Measurements from ENCODE around the gene FBXO11. TPM values are rescaled to one million over a fixed set of nuclear protein-coding genes. Genes with fewer than 3 reads are reported as not detected.

The FBXO11 gene
- total RNA-seq, 1 donor from 2014 or later = 15.1 TPM

DNA sequence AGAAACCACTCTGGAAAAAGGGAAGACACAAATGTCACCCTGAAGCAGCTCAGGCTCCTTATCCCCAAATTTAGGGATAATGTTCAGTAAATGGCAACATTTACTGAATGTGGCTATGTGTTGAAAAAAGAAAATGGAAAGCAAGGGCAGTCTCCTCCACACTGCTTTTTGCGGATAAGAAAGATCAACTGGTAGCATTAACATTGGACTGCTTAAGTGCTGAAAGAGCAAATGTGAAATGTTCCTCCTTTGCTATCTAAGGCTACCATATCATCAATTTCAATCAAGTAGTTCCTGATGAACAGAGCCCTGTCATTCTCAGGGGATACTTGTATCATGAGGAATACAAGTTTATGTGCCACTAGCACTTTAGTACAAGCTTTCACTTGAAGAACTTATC is 12.5 kb downstream of the FBXO11 start:
- H3K4me1 ChIP-seq = peaks cover 0 to 24% of the 10 kb centered on the region in 2 donors
- H3K36me3 ChIP-seq = no peaks in the 10 kb centered on the region
- TF ChIP-seq, protein P1, sequence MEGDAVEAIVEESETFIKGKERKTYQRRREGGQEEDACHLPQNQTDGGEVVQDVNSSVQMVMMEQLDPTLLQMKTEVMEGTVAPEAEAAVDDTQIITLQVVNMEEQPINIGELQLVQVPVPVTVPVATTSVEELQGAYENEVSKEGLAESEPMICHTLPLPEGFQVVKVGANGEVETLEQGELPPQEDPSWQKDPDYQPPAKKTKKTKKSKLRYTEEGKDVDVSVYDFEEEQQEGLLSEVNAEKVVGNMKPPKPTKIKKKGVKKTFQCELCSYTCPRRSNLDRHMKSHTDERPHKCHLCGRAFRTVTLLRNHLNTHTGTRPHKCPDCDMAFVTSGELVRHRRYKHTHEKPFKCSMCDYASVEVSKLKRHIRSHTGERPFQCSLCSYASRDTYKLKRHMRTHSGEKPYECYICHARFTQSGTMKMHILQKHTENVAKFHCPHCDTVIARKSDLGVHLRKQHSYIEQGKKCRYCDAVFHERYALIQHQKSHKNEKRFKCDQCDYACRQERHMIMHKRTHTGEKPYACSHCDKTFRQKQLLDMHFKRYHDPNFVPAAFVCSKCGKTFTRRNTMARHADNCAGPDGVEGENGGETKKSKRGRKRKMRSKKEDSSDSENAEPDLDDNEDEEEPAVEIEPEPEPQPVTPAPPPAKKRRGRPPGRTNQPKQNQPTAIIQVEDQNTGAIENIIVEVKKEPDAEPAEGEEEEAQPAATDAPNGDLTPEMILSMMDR (IDR thresholded peaks at IDR 0.05) = no peak
- H3K27me3 ChIP-seq = no peaks in the 10 kb centered on the region
- H3K4me3 ChIP-seq = no peak overlapping the region
- DNase-seq (ENCODE audit: low spot score in 2 of 2) = no peak
- H3K9me3 ChIP-seq = no peaks in the 10 kb centered on the region
- H3K27ac ChIP-seq = no peak overlapping the region
- intact Hi-C loops (cut with DNase I) = no loop called here

DNA sequence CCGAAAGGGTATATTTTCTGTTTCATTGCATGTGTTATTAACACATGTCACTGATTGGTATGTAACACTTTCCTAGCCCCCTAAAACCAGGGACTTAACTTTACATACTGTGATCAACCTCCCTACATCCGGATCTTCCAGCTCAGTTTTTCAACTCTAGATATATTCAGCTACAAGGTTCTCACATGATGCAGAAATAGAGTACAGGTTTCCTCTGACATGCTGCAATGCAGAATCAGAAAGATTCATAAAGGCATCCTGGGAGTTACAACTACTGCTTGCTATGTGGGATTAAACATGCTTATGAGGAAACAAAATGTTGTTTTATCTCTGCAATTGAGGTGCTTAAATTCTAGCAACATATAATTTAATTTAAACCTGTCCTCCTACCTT is 14.0 kb downstream of the FBXO11 start:
- Histone ChIP-seq H3K27ac (no peak overlapping the region), H3K4me1 (peaks cover 0 to 31% of the 10 kb centered on the region in 2 donors), H3K4me3 (no peak overlapping the region), H3K9me3 (no peaks in the 10 kb centered on the region), H3K36me3 (no peaks in the 10 kb centered on the region), H3K27me3 (no peaks in the 10 kb centered on the region)
- intact Hi-C loops (cut with DNase I) = no loop called here
- no peak for DNase-seq (ENCODE audit: low spot score in 2 of 2)
- TF ChIP-seq, protein P1 (IDR thresholded peaks at IDR 0.05) = no peak

DNA sequence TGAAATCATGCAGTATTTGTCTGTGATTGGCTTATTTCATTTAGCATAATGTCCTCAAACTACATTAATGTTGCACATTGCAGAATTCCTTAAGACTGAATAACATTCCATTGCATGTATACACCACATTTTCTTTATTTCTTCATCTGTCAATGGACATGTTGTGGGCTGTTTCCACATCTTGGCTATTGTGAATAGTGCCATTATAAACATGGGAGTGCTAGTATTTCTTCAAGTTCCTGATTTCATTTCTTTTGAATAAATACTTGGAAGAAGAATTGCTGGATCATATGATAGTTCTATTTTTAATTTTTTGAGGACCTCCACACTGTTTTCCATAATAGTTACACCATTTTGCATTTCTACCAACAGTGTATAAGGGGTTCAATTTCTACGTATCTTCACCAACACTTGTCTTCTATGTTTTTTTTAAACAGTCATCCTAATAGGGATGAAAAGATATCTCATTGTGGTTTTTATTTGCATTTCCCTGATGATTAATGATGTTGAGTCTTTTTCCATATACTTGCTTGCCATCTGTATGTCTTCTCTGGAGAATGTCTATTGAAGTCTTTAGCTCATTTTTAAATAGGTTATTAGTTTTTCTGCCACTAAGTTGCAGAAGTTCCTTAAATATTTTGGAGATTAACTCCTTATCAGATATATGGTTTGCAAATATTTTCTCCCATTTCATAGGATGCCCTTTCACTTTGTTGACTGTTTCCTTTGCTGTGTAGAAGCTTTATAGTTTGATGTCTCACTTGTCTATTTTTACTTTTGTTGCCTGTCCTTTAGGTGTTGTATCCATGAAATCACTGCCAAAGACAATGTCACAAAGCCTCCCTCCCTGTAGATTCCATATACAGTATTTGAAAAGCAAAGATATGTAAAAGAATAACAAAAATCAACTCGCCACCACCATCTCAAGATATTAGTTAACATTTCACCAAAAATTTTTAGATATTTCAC is 14.6 kb downstream of the FBXO11 start:
- no peak overlapping the region for H3K27ac ChIP-seq
- peaks cover 0 to 31% of the 10 kb centered on the region in 2 donors for H3K4me1 ChIP-seq
- H3K9me3 ChIP-seq = no peaks in the 10 kb centered on the region
- H3K27me3 ChIP-seq = no peaks in the 10 kb centered on the region
- no peak for DNase-seq (ENCODE audit: low spot score in 2 of 2)
- no peak overlapping the region for H3K4me3 ChIP-seq
- TF ChIP-seq, protein P1 (IDR thresholded peaks at IDR 0.05) = no peak
- no peaks in the 10 kb centered on the region for H3K36me3 ChIP-seq
- intact Hi-C loops (cut with DNase I) = no loop called here

DNA sequence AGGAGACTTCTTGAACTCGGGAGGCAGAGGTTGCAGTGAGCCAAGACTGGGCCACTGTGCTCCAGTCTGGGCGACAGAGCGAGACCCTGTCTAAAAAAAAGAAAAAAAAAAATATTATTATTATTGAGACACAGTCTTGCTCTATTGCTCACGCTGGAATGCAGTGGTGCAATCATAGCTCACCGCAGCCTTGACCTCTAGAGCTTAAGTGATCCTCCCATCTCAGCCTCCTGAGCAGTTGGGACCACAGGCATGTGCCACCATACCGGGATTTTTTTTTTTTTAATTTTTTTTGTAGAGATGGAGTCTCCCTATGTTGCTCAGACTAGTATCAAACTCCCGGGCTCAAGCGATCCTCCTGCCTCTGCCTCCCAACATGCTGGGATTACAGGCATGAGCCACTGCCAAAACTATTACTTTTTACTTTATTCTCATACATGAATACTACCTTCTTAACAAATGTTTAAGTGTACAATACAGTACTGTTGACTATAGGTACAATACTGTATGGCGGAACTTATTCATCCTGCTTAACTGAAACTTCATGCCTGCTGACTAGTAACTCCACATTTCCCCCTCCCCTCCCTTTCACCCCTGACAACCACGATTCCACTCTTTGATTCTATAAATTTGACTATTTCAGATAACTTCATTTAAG is 15.5 kb downstream of the FBXO11 start:
- intact Hi-C loops (cut with DNase I) = no loop called here
- TF ChIP-seq, protein P1 (IDR thresholded peaks at IDR 0.05) = no peak
- no peak for DNase-seq (ENCODE audit: low spot score in 2 of 2)
- Histone ChIP-seq H3K27ac (no peak overlapping the region), H3K36me3 (no peaks in the 10 kb centered on the region), H3K4me3 (no peak overlapping the region), H3K4me1 (peaks cover 0 to 26% of the 10 kb centered on the region in 2 donors), H3K27me3 (no peaks in the 10 kb centered on the region), H3K9me3 (no peaks in the 10 kb centered on the region)

DNA sequence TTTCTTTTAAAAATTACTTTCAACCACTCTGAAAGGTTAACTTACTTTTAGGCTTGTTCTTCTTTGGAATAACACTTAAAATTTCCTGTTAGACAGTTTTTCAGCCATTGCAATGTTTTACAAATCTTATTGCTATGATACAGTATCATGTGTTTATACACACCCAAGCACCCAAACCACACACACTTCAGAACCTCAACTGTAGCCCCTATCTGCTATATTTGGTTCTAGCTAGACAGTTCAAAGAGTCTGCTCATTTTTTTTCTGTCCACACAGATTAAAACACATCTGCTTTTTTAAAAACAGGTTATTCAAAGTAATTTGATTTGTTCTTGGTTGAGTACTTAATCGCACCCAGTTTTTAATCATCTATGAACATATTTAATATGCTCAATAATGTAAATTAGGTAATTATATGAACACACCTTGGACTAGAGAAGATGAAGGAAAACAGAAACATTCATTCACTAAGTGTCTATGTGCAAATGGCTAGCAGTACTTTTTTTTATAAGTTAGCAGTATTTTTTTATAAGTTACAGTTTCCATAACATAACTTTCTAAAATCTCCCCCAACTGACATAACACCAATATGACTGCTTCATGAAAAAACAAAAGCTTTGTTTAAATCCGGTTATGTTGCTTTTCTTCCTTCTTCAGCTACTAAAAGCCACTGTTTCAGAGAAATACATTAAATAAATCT is 17.6 kb downstream of the FBXO11 start:
- no peaks in the 10 kb centered on the region for H3K27me3 ChIP-seq
- no peaks in the 10 kb centered on the region for H3K36me3 ChIP-seq
- no peak overlapping the region for H3K4me3 ChIP-seq
- H3K9me3 ChIP-seq = no peaks in the 10 kb centered on the region
- TF ChIP-seq, protein P1 (IDR thresholded peaks at IDR 0.05) = no peak
- no peak for DNase-seq (ENCODE audit: low spot score in 2 of 2)
- H3K27ac ChIP-seq = no peak overlapping the region
- peaks cover 0 to 23% of the 10 kb centered on the region in 2 donors for H3K4me1 ChIP-seq
- intact Hi-C loops (cut with DNase I) = no loop called here
